NCI-H187 treated with DMSO at 0.1 percent for 48 hours (cell line): ENCODE results near the gene CERS5.

Experiments used
- DNase-seq: peaks from one replicate; lab custom pipeline; 2025; lab: John Stamatoyannopoulos, UW

CERS5 gene

GRCh38 chr12:50127546-50127945 lies 39.6 kb downstream of the CERS5 start:
- DNase-seq, result peak; percentile 82

GRCh38 chr12:50123203-50123602 lies 44.0 kb downstream of the CERS5 start:
- no peak for DNase-seq

- DNase-seq, result no peak
Observed at GRCh38 chr12:50121641-50122040, 45.5 kb downstream of the CERS5 start.

- no peak for DNase-seq
Observed at GRCh38 chr12:50120953-50121352, 46.2 kb downstream of the CERS5 start.

GRCh38 chr12:50120521-50120920 lies 46.6 kb downstream of the CERS5 start:
- DNase-seq, result no peak

- DNase-seq, result no peak
Observed at GRCh38 chr12:50119387-50119786, 47.8 kb downstream of the CERS5 start.

- no peak for DNase-seq
Observed at GRCh38 chr12:50117057-50117622, 50.0 kb downstream of the CERS5 start.

GRCh38 chr12:50112456-50113218 lies 54.5 kb downstream of the CERS5 start:
- no peak for DNase-seq

GRCh38 chr12:50111693-50112455 lies 55.3 kb downstream of the CERS5 start, which contains the start of gene COX14:
TSS of gene COX14 (plus strand) at chr12:50112236. CDS start at chr12:50120044, 7,808 bp downstream.
- peak; percentile 98 for DNase-seq

- no peak for DNase-seq
Observed at GRCh38 chr12:50111395-50111692, 55.8 kb downstream of the CERS5 start.

GRCh38 chr12:50110762-50111351 lies 56.3 kb downstream of the CERS5 start:
- DNase-seq, result no peak

- no peak for DNase-seq
Observed at GRCh38 chr12:50110127-50110761, 56.9 kb downstream of the CERS5 start.

- no peak for DNase-seq
Observed at GRCh38 chr12:50109319-50109718, 57.9 kb downstream of the CERS5 start.

GRCh38 chr12:50107416-50108268 lies 59.5 kb downstream of the CERS5 start:
- no peak for DNase-seq

GRCh38 chr12:50106907-50107306 lies 60.3 kb downstream of the CERS5 start:
- no peak for DNase-seq

- DNase-seq, result no peak
Observed at GRCh38 chr12:50105913-50106450, 61.2 kb downstream of the CERS5 start.

- no peak for DNase-seq
Observed at GRCh38 chr12:50104417-50105366, 62.5 kb downstream of the CERS5 start.

GRCh38 chr12:50103767-50104321 lies 63.3 kb downstream of the CERS5 start, which contains the start of gene GPD1:
TSS of gene GPD1 (plus strand) at chr12:50104008. CDS start at chr12:50104051, 43 bp downstream.
- peak; percentile 44 for DNase-seq

GRCh38 chr12:50103351-50103750 lies 63.8 kb downstream of the CERS5 start:
- DNase-seq, result no peak
